ENCODE results near the gene JMJD1C.

The JMJD1C gene

DNA sequence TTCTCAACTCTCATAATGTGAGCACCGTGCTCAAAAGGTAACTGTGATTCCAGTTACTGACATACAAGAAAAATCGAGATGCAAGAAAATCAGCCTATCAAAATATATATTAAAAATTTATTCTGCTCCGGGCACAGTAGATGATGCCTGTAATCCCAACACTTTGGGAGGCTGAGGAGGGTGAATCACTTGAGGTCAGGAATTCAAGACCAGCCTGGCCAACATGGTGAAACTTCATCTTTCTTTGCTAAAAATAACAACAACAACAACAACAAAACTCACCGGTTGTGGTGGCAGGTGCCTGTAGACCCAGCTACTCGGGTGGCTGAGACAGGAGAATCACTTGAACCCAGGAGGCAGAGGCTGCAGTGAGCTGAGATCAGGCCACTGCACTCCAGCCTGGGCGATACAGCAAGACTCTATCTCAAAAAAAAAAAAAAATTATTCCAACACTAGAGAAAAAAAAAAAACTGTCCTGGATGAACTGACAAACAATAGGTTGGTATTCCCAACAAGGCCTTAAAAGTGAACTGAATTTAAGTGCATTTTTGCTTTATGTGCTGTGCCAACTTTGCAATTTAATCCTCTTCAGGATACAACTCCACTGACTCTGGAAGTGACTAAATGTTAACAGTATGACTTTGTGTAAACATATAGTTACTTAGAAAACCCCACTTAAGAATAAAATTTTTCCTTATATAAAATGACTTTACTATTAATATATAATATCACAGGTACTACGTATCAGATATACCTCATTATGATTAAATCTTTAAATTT, 51.1 kb downstream of the JMJD1C start:
- FAIRE-seq: no peak
- DNase-seq (ENCODE audit: insufficient read length, low spot score): no peak

DNA sequence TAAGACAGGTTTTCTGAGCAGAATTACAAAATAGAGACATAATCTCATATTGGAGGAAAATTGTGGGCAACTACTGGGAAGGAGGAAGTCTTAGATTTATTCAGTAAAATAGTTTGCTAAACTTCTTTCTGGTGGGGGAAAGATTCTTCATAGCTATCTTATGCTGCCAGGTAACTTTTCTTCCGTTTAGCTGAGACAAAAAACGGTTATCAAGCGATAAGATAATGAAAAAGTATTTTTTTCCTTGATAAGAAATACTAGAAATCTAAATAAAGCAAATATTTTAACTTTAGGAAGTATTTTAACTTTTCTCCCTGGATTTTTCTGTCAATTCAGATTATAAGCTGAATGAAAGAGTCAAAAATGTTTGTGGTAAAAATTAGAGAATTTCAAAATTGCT, 52.3 kb downstream of the JMJD1C start:
- FAIRE-seq: no peak

More for the DNA sequence above, 51.1 kb downstream of the JMJD1C start:
- TF ChIP-seq SPI1 (IDR thresholded peaks at IDR 0.05; ENCODE audit: low read depth, low read length) (no peak), POLR2A (IDR thresholded peaks at IDR 0.05; ENCODE audit: low read depth, low read length) (no peak), TAF1 (IDR thresholded peaks at IDR 0.05; ENCODE audit: low read depth, low read length) (no peak), POLR2AphosphoS5 (IDR thresholded peaks at IDR 0.05; ENCODE audit: low read depth, low read length) (no peak)

DNA sequence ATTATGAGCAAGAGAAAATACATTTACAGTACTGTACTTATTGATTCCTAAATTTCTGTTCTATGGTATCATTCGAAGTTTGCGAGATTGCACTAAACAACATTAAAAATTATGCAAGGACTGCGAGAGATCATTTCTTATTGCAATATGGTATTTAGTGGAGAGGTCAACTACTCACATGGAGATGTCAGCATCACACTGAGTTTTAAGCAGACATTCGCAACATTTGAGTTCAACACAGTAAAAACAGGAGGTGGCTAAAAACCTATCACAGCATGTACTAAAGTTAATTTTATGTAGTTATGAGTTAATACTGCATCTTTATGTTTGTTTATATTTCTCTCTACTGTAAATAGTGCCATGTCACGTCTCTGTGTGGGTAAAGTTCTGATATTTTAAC, 53.5 kb downstream of the JMJD1C start:
- no peak for FAIRE-seq
- TF ChIP-seq POLR2AphosphoS5 (IDR thresholded peaks at IDR 0.05; ENCODE audit: low read depth, low read length) (no peak), PAX5 (IDR thresholded peaks at IDR 0.05; ENCODE audit: insufficient read depth, low read length, severe bottlenecking) (no peak), POU2F2 (IDR thresholded peaks at IDR 0.05; ENCODE audit: low read depth, low read length) (no peak), POLR2A (IDR thresholded peaks at IDR 0.05; ENCODE audit: low read depth, low read length) (no peak), SPI1 (IDR thresholded peaks at IDR 0.05; ENCODE audit: low read depth, low read length) (no peak), TAF1 (IDR thresholded peaks at IDR 0.05; ENCODE audit: low read depth, low read length) (no peak)
- DNase-seq (ENCODE audit: insufficient read length, low spot score): no peak

More for the DNA sequence above, 52.3 kb downstream of the JMJD1C start:
- no peak for DNase-seq (ENCODE audit: insufficient read length, low spot score)
- TF ChIP-seq POU2F2 (IDR thresholded peaks at IDR 0.05; ENCODE audit: low read depth, low read length) (no peak), POLR2AphosphoS5 (IDR thresholded peaks at IDR 0.05; ENCODE audit: low read depth, low read length) (no peak), POLR2A (IDR thresholded peaks at IDR 0.05; ENCODE audit: low read depth, low read length) (no peak), SPI1 (IDR thresholded peaks at IDR 0.05; ENCODE audit: low read depth, low read length) (no peak), PAX5 (IDR thresholded peaks at IDR 0.05; ENCODE audit: insufficient read depth, low read length, severe bottlenecking) (no peak), TAF1 (IDR thresholded peaks at IDR 0.05; ENCODE audit: low read depth, low read length) (no peak)

DNA sequence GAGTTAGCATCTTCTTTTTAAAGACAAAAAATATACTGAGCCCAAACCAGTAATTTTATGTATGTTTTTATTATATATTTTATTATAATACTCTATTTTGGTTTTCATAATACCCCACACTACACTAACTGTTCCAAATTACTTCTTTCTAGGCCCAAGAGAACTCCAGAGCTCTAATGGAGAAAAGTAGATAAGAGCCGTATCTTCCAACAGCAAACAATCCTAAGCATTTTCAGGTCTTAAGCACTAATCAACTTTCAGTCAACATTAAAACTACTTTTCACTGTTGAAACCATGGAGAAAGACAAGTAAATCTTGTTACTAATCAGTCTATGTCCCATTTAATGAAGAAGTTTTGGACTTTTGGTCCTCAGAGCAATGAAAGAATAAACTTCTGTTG, 55.1 kb downstream of the JMJD1C start:
- DNase-seq (ENCODE audit: insufficient read length, low spot score) (no peak), FAIRE-seq (no peak)
- TF ChIP-seq POU2F2 (IDR thresholded peaks at IDR 0.05; ENCODE audit: low read depth, low read length) (no peak), PAX5 (IDR thresholded peaks at IDR 0.05; ENCODE audit: insufficient read depth, low read length, severe bottlenecking) (no peak), TAF1 (IDR thresholded peaks at IDR 0.05; ENCODE audit: low read depth, low read length) (no peak), POLR2AphosphoS5 (IDR thresholded peaks at IDR 0.05; ENCODE audit: low read depth, low read length) (no peak), SPI1 (IDR thresholded peaks at IDR 0.05; ENCODE audit: low read depth, low read length) (no peak), POLR2A (IDR thresholded peaks at IDR 0.05; ENCODE audit: low read depth, low read length) (no peak)

DNA sequence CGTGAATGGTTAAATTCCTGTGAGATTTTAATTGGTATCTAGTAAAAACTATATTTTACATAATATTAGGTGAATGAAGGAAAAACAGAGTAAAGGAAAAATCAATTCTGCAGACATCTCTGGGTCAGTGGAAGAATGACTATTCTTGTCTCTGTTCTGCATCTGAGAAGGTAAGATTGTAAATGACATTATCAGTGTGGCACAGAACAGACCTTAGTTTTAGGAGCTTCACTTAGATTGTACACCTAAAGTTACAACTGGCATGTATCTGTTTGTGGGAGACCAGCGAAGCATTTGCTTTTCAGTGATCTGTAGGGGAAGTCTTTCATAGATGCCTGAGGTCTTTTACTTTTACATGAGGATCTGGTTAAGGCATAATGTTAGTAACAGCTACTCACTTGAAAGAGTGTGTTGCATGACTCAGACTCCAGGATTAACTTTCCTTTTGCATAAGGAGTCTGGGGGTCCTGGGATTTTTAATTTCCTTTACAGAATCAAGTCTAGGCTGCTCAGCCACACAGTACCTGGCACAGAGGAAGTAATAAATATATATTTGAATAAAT, 56.2 kb downstream of the JMJD1C start:
- FAIRE-seq: peak; percentile 50
- TF ChIP-seq SPI1 (IDR thresholded peaks at IDR 0.05; ENCODE audit: low read depth, low read length) (no peak), POLR2A (IDR thresholded peaks at IDR 0.05; ENCODE audit: low read depth, low read length) (no peak), POLR2AphosphoS5 (IDR thresholded peaks at IDR 0.05; ENCODE audit: low read depth, low read length) (no peak), PAX5 (IDR thresholded peaks at IDR 0.05; ENCODE audit: insufficient read depth, low read length, severe bottlenecking) (no peak), TAF1 (IDR thresholded peaks at IDR 0.05; ENCODE audit: low read depth, low read length) (no peak), POU2F2 (IDR thresholded peaks at IDR 0.05; ENCODE audit: low read depth, low read length) (no peak)
- DNase-seq (ENCODE audit: insufficient read length, low spot score): no peak

GRCh38 chr10:63407136-63407662, 58.6 kb downstream of the JMJD1C start:
- DNase-seq (ENCODE audit: insufficient read length, low spot score) (no peak), FAIRE-seq (no peak)
- no peak for TF ChIP-seq PAX5 (IDR thresholded peaks at IDR 0.05; ENCODE audit: insufficient read depth, low read length, severe bottlenecking)
- TF ChIP-seq POU2F2 (IDR thresholded peaks at IDR 0.05; ENCODE audit: low read depth, low read length): no peak
- TF ChIP-seq SPI1 (IDR thresholded peaks at IDR 0.05; ENCODE audit: low read depth, low read length): no peak
- no peak for TF ChIP-seq TAF1 (IDR thresholded peaks at IDR 0.05; ENCODE audit: low read depth, low read length)
- TF ChIP-seq POLR2A (IDR thresholded peaks at IDR 0.05; ENCODE audit: low read depth, low read length): no peak
- no peak for TF ChIP-seq POLR2AphosphoS5 (IDR thresholded peaks at IDR 0.05; ENCODE audit: low read depth, low read length)

DNA sequence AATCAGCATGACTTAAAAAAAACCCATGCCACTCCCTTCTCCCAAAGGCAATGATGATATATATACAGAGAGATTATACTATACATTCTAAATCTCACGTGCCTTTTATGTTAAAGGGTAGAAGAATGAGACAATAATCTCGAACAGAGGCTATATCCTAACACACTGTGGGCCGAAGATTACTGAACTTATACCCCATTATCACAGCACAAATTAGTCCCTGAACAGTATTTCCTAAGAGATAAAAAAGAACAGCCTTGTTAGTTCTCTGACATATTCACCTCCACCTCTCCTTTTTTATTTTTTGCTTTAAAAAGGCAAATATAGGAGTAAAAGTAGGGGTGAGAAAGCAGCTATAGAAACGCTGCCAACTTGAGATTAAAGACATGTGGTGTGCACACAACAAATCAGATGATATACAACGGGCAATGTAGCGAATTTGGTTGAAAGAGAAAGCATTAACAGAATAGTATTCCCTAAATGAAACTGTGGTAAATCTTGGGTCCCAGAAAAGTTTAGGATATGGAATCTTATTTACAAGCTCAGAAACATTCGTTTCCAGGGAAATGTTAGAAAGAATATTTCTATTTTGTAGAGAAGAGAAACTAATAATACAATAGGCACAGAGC, 69.5 kb downstream of the JMJD1C start:
- FAIRE-seq: no peak
- TF ChIP-seq PAX5 (IDR thresholded peaks at IDR 0.05; ENCODE audit: insufficient read depth, low read length, severe bottlenecking) (no peak), SPI1 (IDR thresholded peaks at IDR 0.05; ENCODE audit: low read depth, low read length) (no peak), POLR2A (IDR thresholded peaks at IDR 0.05; ENCODE audit: low read depth, low read length) (no peak), POU2F2 (IDR thresholded peaks at IDR 0.05; ENCODE audit: low read depth, low read length) (no peak), POLR2AphosphoS5 (IDR thresholded peaks at IDR 0.05; ENCODE audit: low read depth, low read length) (no peak), TAF1 (IDR thresholded peaks at IDR 0.05; ENCODE audit: low read depth, low read length) (no peak)
- DNase-seq (ENCODE audit: insufficient read length, low spot score): no peak

GRCh38 chr10:63393050-63393449, 72.7 kb downstream of the JMJD1C start:
- no peak for DNase-seq (ENCODE audit: insufficient read length, low spot score)
- FAIRE-seq: no peak
- TF ChIP-seq PAX5 (IDR thresholded peaks at IDR 0.05; ENCODE audit: insufficient read depth, low read length, severe bottlenecking): no peak
- TF ChIP-seq POU2F2 (IDR thresholded peaks at IDR 0.05; ENCODE audit: low read depth, low read length): no peak

GRCh38 chr10:63392224-63392623, 73.6 kb downstream of the JMJD1C start:
- TF ChIP-seq SPI1 (IDR thresholded peaks at IDR 0.05; ENCODE audit: low read depth, low read length) (no peak), POLR2AphosphoS5 (IDR thresholded peaks at IDR 0.05; ENCODE audit: low read depth, low read length) (no peak), PAX5 (IDR thresholded peaks at IDR 0.05; ENCODE audit: insufficient read depth, low read length, severe bottlenecking) (no peak), POU2F2 (IDR thresholded peaks at IDR 0.05; ENCODE audit: low read depth, low read length) (no peak), TAF1 (IDR thresholded peaks at IDR 0.05; ENCODE audit: low read depth, low read length) (no peak), POLR2A (IDR thresholded peaks at IDR 0.05; ENCODE audit: low read depth, low read length) (no peak)
- no peak for DNase-seq (ENCODE audit: insufficient read length, low spot score)
- no peak for FAIRE-seq
